Measurements from ENCODE around the gene CFAP251. TPM values are rescaled to one million over a fixed set of nuclear protein-coding genes. Genes with fewer than 3 reads are reported as not detected.

CFAP251 gene
- total and polyA plus RNA-seq, 2 of the 8 experiments (the other 6 are each of a cell fraction or from before 2014, with no cell fraction given), result 1.8 to 2.9 TPM

- Histone ChIP-seq H2BK120ac (replicated peaks; ENCODE audit: low read depth, low read length) (no peak overlapping the region), H2BK15ac (ENCODE audit: low read length) (no peak overlapping the region), H3K36me3 (ENCODE audit: control insufficient read depth in 2 of 4, insufficient read depth in 4 of 4, low read length in 3 of 4) (peaks cover 2 to 10% (median 7%) of the 10 kb centered on the region in 4 experiments; a peak in 7 of 8 replicates), H2BK5ac (ENCODE audit: low read depth, low read length) (no peak overlapping the region), H3K4ac (replicated peaks; ENCODE audit: insufficient read length, low read depth, low read length) (no peak overlapping the region), H2AK5ac (ENCODE audit: low read depth, low read length) (no peak overlapping the region), H4K91ac (replicated peaks; ENCODE audit: insufficient read length, low read length) (no peak overlapping the region), H4K8ac (ENCODE audit: extremely low read depth, insufficient read depth, low read length) (no peak overlapping the region), H3K4me3 (ENCODE audit: extremely low read depth in 1 of 4, insufficient read depth in 2 of 4, low read depth in 3 of 4, low read length in 4 of 4) (no peak overlapping the region), H2AFZ (ENCODE audit: low read length) (no peak overlapping the region), H3K18ac (ENCODE audit: extremely low read depth, low read length) (no peak overlapping the region), H3K79me2 (ENCODE audit: control insufficient read depth in 1 of 2, insufficient read depth in 2 of 2, low read length in 2 of 2) (no peaks in the 10 kb centered on the region), H2BK12ac (ENCODE audit: low read depth, low read length) (no peak overlapping the region), H3K23ac (ENCODE audit: insufficient read length) (no peak overlapping the region), H3K23me2 (ENCODE audit: low read depth, low read length) (no peaks in the 10 kb centered on the region), H3K79me1 (ENCODE audit: low read depth, low read length) (no peaks in the 10 kb centered on the region), H3K27ac (ENCODE audit: low read depth, low read length) (no peak overlapping the region), H2BK20ac (ENCODE audit: low read length) (no peak overlapping the region), H4K5ac (ENCODE audit: insufficient read length, low read depth, low read length) (no peak overlapping the region), H3K9ac (replicated peaks in 1 of 4; ENCODE audit: extremely low read depth in 1 of 4, low read depth in 3 of 4, low read length in 3 of 4) (no peak overlapping the region), H3K4me2 (ENCODE audit: insufficient read depth in 1 of 2, low read depth in 2 of 2, low read length in 2 of 2) (no peak overlapping the region), H3K4me1 (replicated peaks in 1 of 4; ENCODE audit: control insufficient read depth in 3 of 4, insufficient read depth in 4 of 4, low read length in 3 of 4) (0 out of 7 replicates have a peak, but pooled peaks cover 0 to 2% (median 0%) of the 10 kb centered on the region in 4 experiments), H4K20me1 (replicated peaks in 1 of 2; ENCODE audit: control insufficient read depth in 1 of 2, insufficient read depth in 2 of 2, low read length in 2 of 2) (peaks cover 0 to 5% of the 10 kb centered on the region in 2 experiments), H3K56ac (replicated peaks; ENCODE audit: insufficient read length, low read depth, low read length) (no peak overlapping the region), H3K27me3 (replicated peaks in 1 of 4; ENCODE audit: control insufficient read depth in 3 of 4, extremely low read depth in 1 of 4, insufficient read depth in 3 of 4, low read length in 3 of 4) (no peaks in the 10 kb centered on the region), H3K14ac (ENCODE audit: insufficient read length) (no peak overlapping the region), H3K9me3 (ENCODE audit: insufficient read depth in 2 of 2, low read depth in 1 of 2, low read length in 1 of 2) (peaks cover 0 to 4% of the 10 kb centered on the region in 2 experiments; a peak in 2 of 4 replicates)
- DNase-seq (ENCODE audit: low read depth in 1 of 2, low spot score in 2 of 2) (no peak), FAIRE-seq (no peak)
- ChIA-PET CTCF (ENCODE audit: partially characterized antibody) (interaction anchor here (20.6 kb wide), 1 partner anchor 75 kb away, joined by 379 read pairs; no protein-coding TSS in a partner anchor), POLR2A (ENCODE audit: partially characterized antibody) (no interaction called here)
- WGBS, 2 experiments (ENCODE audit: extremely low coverage in 1 of 2, insufficient coverage in 1 of 2, insufficient read length in 1 of 2, insufficient replicate concordance in 2 of 2, low coverage in 1 of 2, low lambda C conversion rate in 2 of 2, missing lambda C conversion rate in 1 of 2), result 89% methylated on average over 9 of the region's 9 CpGs; no CpG with 5 or more reads in 1 of the 2 experiments
- no peak for TF ChIP-seq EP300 (IDR thresholded peaks at IDR 0.05; ENCODE audit: borderline replicate concordance in 1 of 2, low read depth in 2 of 2, low read length in 2 of 2)
Measured at GRCh38 chr12:122049827-122050226, 131.4 kb downstream of the CFAP251 start.

All from H1 (cell line).